Testis (tissue), 2 donors: Measurements from ENCODE around the gene ABCC12.

Experiments
- CTCF ChIP-seq, 3 experiments: fragments of 450-650 bp in 2 of 3; fragments of 200-600 bp in 1 of 3; sonication (generic) in 1 of 3; IDR thresholded peaks; one replicate each; pipeline ENCODE4 v1.5.1; 2016 to 2019; ENCODE audit warnings: antibody characterized with exemption in 3 of 3, mild to moderate bottlenecking in 2 of 3, moderate library complexity in 1 of 3
- POLR2A ChIP-seq: fragments of 450-650 bp; IDR thresholded peaks from one replicate; pipeline ENCODE4 v1.6.1; 2017; ENCODE audit warnings: antibody characterized with exemption, mild to moderate bottlenecking, moderate library complexity

- TF ChIP-seq CTCF (IDR thresholded peaks at IDR 0.05) (no peak), POLR2A (no peak)
These were observed 39.2 kb upstream of the ABCC12 start for GRCh38 chr16:48194828-48195556.
